ENCODE results near the gene ADGRE1.

DNA sequence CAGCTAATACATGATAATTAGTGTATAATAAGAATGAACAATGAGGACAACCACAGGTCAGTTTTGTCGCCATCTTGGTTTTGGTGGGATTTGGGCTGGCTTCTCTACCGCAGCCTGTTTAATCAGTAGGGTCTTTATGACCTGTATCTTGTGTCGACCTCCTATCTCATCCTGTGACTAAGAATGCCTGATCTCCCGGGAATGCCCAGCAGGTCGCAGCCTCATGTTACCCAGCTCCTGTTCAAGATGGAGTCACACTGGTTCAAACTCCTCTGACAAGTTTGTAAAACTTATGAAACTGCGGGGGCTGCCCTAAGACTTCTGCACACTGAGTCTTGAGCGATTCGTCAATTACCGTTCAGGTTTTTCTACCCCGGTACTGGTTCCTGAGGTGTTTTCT lies 21.5 kb upstream of the ADGRE1 start:
- TF ChIP-seq JUND (IDR thresholded peaks at IDR 0.05) = no peak
- TF ChIP-seq EZH2phosphoT487 (IDR thresholded peaks at IDR 0.05; ENCODE audit: borderline replicate concordance, low read depth) = no peak
- TF ChIP-seq RAD21 (IDR thresholded peaks at IDR 0.05; ENCODE audit: low read length) = no peak
- TF ChIP-seq, protein P1, sequence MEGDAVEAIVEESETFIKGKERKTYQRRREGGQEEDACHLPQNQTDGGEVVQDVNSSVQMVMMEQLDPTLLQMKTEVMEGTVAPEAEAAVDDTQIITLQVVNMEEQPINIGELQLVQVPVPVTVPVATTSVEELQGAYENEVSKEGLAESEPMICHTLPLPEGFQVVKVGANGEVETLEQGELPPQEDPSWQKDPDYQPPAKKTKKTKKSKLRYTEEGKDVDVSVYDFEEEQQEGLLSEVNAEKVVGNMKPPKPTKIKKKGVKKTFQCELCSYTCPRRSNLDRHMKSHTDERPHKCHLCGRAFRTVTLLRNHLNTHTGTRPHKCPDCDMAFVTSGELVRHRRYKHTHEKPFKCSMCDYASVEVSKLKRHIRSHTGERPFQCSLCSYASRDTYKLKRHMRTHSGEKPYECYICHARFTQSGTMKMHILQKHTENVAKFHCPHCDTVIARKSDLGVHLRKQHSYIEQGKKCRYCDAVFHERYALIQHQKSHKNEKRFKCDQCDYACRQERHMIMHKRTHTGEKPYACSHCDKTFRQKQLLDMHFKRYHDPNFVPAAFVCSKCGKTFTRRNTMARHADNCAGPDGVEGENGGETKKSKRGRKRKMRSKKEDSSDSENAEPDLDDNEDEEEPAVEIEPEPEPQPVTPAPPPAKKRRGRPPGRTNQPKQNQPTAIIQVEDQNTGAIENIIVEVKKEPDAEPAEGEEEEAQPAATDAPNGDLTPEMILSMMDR (IDR thresholded peaks at IDR 0.05) = no peak

Measured in SK-N-SH (cell line).